HG03469 (cell line): Measurements from ENCODE around the gene LRRC27.
"Not testable (repeated sequence)": the region's sequence is repeated elsewhere in the genome, so short reads cannot be mapped to it uniquely, and the experiment has no call there.

ENCODE experiments used
- ATAC-seq: cut with Tn5 transposase; IDR thresholded peaks from one replicate; pipeline ENCODE4 v1.9.1; 2021; ENCODE audit warnings: mild to moderate bottlenecking, moderate library complexity, moderate number of reproducible peaks; ENCODE audit not compliant: unreplicated experiment

Gene LRRC27

DNA sequence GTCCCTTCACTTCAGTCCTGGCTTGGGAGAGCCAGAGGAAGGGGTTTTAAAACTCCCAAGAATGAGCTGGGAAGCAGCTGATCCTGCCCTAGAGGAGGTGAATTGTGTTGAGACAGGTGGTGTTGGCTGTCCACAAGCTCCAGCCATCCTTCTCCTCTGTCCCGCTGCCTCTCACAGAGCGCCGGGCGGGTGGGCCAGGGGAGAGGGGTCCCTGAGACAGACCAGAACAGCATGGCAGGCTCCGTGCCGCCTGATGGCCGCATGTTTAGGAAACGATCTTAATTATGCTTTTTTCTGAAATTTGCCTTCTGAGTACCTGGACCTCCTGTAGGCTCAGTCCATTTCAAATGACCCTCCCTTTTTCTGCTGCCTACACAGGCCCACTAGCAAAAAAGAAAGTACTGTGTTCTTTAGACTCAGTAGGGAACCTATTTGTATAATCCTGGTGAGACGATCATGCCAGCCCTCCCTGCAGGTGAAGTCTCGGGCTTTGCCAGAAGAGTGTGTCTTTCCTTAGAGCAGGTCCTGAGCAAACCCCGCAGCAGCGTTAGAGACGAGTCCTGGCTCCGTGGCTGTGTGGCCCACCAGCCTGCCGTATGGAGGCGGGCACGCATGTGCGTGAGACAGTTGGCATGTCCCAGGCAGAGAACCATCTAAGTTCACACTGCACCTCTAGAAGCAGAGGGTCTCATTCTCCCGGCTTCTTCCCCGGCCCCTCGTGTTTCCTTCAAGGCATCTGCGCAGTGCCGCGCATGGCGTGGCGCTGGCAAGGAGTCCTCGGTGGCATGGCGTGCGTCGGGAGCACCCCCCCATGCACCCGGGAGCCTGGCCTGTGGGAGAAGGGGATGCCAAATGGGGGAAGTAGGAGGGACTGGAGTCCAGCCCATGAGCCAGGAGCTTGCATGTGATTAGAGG is 38.7 kb downstream of the LRRC27 start:
- ATAC-seq = no peak

GRCh38 chr10:132371641-132372081 is 39.7 kb downstream of the LRRC27 start:
- ATAC-seq = no peak

DNA sequence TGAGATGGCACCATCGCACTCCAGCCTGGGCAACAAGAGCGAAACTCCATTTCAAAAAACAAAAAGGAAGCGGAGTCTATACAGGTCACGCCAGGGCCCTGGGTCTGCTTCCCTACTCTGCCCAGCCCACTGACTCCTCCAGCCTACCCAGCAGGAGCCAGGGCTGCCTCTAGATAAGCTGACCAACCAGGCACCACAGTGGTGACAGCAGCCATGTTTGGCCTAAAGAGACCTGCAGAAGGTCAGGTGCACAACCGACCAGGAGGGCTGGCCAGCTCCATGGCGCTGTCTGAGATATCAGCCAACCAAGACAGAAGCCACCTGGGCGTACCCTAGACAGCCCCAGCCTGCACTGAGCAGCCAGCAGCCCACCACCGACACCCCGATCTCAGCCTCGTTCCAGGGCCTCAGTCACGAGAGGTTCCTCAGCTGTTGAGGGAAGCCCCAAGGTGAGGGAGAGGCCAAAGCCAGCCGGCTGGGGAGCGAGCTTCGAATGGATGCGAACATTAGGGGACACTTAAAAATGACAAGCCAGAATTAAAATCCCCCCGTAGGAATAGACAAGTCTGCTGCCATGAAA is 40.6 kb downstream of the LRRC27 start:
- no peak for ATAC-seq

- no peak for ATAC-seq
These were observed 41.4 kb downstream of the LRRC27 start for GRCh38 chr10:132373241-132373955.

DNA sequence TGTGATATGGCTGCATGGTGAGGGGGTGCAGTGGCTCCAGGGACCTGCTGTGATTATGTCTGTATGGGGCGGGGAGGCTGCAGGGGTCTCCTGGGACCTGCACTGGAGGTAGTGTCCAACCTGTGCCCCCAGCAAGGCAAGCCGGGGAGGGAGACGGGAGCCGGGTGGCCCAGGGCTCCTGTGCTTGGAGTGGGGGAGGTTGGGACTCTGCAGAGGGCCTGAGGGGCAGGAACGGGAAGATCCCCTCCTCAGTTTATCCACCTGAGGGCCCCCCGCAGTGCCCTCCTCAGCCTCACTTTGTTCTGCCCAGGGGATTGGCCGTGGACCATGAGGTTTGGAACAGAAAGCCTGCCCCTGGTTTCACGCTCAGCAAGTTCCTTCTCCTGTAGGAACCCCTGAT is 42.2 kb downstream of the LRRC27 start:
- no peak for ATAC-seq

DNA sequence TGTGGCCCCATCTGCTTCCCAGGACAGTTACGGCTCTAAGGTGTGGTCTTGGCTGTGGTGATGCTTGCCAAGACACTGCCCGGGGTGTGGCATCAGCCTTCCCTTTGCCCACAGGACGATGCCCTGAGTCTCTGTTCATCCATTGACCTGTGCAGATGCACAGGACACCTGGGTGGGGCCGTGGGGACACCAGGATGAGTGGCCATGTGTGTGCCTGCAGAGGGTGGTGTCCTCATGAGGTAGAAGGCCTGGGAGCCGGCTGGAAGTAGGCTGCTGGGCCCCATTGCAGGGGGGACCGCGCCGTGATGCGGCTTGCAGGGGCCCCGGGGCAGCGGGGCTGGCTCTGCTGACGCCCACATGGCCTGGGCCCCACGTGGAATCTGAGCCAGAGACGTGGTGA is 42.6 kb downstream of the LRRC27 start:
- no peak for ATAC-seq

DNA sequence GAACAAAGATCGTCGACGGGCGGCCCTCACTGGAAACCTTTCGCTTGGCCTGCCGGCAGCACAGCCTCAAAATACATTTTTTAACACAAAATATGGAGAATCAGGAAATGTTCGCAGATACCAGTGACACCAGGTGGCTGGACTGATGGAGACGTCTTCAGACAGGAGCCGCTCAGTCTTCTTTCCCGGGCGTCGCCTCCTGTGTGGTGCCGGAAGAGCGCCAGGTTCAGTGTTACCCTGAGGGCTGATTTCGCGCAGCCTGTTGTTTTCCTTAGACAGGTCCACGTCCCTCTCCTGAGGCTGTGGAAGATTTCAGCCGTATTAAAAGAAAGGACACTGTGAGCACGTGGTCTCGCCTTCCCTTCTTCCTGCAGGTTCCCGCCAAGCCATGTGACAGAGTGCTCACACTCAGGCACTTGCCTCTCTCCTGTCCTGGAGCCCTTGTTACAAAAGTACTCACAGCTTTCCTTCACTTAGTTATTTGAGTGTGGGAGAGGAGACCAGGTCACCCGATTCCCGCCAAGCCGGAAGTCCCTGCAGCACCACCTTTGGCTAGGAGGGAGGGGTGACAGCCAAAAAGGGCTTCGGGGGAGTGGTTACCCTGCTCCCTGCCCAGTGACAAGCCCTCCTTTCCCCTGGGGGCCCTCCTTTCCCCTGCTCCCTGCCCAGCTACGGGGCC is 43.3 kb downstream of the LRRC27 start:
- no peak for ATAC-seq

DNA sequence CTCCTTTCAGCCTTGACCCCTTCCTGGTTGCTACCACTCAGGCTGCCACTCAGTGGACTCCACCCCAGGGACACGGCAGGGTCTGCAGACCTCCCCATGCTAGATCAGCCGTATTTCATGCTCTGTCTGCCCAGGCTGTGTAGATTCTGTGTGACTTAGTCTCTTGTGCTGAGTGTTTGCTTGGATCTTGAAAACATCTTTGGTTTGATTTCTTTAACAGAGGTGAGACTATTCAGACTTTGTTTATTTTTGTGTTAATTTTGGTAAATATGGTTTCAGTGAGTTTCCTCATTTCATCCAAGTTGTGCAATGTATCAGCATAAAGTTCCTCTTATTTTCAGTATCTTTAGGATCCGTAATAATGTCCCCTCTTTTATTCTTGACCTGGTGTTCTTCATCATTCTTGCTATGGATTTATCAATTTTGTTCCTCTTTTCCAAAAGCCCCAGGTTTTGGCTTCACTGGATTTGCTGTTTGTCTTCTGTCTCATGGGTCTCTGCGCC is 43.9 kb downstream of the LRRC27 start:
- ATAC-seq = no peak

DNA sequence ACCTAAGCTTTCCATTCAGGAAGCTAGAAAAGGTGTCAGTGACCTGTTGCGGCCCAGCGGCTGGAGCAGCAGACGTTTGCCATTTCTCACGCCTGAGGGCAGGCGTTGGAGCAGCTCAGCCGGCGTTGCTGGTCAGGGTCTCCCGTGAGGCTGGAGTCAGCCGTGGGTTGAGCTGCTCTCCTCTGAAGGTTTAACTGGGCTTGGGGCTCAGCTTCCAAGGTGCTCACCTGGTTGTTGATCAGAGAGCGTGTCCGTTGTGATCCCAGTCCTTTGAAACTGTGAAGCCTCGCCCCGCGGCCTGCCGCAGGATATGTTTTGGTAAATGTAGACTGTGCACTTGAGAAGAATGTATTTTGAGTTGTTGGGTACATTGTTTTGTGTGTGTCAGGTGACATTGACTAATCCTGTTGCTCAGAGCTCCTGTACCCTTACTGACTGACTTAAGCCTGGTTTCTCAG is 44.4 kb downstream of the LRRC27 start:
- no peak for ATAC-seq

GRCh38 chr10:132377326-132377725 is 45.3 kb downstream of the LRRC27 start:
- no peak for ATAC-seq

GRCh38 chr10:132379026-132379425 is 47.0 kb downstream of the LRRC27 start:
- ATAC-seq = not testable (repeated sequence)

DNA sequence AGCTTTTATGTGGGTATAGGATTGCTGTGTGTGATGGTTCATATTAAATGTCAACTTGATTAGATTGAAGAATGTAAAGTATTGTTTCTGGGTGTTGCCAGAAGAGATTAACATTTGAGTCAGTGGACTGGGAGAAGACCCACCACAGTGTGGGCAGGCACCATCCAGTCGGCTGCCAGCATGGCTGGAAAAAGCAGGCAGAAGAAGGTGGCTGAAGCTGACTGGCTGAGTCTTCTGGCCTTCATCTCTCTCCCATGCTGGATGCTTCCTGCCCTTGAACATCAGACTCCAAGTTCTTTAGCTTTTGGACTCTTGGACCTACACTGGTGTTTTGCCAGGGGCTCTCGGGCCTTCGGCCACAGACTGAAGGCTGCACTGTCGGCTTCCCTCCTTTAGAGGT is 49.0 kb downstream of the LRRC27 start:
- not testable (repeated sequence) for ATAC-seq

DNA sequence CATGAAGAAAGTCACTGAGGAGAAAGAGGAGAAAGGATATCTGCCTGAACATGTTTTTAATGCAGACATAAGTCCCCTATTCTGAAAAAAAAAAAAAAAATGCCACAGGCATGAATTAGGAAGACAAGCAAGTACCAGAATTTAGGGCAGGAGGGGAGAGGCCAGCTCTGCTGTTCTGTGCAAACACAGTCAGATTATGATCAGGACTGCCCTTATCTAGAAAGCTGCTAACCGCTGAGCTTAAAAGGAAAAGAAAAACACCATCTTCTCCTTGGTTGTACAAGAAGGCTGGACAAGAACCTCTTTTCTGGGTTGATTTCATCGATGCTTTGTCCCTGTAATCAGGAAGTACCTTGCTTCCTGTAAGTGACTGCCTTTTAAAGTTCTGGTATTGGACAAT is 49.7 kb downstream of the LRRC27 start:
- no peak for ATAC-seq

DNA sequence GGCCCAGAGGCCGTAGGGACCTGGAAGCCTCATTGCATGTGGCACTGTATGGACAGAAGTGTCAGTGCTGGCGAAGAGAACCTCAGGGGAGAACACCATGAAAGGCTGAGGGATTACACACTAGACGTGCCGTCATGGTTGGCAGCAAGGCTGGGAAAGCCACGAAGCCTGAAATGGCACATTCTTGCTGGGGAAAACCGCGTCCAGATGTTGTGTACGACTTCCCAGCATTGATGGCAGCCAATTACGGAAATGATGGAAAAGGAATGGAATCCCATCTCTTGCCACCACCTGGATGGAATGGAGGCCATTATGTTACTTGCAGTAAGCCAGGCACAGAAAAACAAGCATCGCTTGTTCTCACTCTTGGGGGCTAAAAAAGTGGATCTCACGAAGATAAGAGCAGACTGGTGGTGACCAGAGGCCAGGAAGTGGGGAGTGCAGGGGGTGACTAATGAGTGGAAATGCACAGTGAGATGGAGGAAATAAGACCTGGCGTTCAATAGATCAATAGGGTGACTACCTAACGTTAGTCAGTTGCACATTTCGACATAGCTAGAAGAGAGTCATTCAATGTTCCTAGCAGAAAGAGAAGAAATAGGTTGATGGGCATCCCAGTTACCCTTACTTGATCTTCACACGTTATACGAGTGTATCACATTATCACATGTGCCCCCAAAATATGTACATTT is 50.4 kb downstream of the LRRC27 start:
- ATAC-seq = no peak

DNA sequence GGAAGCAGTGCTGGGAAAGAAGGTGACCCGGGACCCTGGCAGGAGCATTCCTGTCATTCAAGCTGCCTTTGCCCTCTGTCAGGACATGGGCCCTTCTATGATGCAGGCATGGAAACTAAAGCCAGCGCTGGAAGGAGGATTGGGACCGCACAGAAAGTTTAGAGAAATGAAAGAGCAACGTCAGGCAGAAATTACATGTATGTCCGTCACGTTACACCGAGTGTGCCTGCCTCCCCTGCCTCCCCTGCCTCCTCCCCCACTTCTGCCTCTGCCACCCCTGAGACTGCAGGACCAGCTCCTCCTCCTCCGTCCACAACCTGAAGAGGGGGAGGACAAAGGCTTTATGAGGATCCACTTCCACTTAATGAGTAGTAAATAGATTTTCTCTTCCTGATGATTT is 51.1 kb downstream of the LRRC27 start:
- ATAC-seq = no peak

GRCh38 chr10:132383751-132384196 is 51.8 kb downstream of the LRRC27 start:
- ATAC-seq = no peak

DNA sequence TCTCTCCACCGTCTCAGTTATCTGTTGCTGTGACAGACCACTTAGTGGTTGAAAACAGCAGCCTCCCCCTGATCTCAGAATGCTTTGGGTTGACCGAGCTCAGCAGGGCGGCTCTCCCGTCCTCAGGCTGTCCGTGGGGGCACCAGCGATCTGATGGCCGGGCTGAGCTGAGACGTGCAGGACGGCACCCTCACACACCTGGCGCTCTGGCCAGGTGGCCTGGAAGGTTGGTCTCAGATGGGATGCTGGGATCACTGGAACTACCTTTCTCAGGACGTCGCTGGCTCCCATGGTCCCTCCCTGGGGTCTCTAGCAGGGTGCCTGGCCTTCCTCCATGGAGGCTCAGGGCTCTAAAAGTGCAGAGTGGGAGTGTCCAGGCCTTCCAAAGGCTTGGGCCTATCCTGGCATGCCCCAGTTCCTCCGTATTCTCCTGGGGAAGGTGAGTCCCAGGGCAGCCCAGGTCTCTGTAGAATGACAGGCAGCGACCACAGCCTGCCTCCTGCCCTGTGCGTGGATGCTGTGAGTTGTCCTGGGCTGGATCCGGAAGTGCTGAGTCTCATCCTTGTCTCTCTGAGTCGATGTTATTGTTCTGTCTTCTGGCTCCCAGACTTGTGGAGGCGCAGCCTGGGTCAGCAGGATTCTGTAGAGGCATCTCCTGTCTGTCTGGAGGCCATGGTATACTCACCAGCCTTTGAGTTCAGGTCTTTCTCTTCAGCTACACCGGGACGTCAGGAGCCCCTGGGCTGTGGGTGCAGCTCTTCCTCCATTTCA is 52.8 kb downstream of the LRRC27 start:
- no peak for ATAC-seq

DNA sequence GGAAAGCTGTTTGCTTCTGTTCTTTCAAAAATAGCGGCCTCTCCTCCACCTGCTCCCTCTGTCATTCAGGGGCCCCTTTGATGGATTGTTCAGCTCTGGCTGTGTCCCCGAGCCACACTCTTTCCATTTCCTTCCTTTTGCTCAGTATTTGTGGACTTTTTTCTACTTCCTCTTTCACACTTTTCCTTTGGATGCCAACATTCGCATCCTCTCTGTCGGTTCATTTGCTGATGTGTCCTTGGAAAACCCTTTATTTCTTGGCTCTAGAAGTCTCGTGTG is 53.3 kb downstream of the LRRC27 start:
- no peak for ATAC-seq

DNA sequence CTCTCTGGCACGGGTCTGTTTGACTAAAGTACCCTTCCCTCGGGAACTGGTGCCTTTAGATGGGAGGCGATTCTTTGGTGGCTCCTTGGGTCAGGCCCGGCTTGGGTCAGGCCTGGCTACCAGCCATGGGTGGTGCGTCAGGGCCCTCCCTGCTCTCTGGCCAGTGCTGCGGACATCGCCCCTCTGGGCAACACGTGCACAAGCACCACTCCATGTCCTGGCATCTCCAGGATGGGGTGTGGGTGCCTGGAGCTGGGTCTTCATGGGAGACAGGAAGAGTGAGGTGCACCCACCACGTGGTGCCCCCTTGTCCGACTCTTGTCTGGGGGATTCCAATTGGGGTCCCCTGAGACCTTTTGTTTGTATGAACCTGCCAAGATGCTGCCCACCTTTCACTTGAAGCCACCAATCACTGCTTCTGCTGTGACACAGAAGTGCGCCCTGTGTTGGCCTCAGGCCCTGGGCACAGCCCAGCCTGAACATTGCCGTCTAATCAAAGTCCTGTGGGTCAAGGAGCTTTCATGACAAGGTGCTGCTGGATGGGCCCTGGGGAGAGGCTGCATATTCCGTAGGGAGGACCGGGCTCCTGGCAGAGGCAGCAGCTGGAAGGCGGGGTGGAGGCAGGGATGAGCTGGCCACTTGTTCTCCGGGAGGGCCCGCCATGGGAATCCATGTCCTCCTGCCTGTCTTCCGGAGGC is 53.9 kb downstream of the LRRC27 start:
- no peak for ATAC-seq
